GM10266 (cell line): ENCODE measurements around the gene CD81.
"Not testable (repeated sequence)": the region's sequence is repeated elsewhere in the genome, so short reads cannot be mapped to it uniquely, and the experiment has no call there.

Source experiments
- DNase-seq: peaks from one replicate; pipeline ENCODE4 v3.0.0; 2012; ENCODE audit errors: extremely low spot score
- TF ChIP-seq, protein P1 (sequence below): IDR thresholded peaks from 2 replicates; pipeline ENCODE4 v1.5.1; 2012; ENCODE audit warnings: mild to moderate bottlenecking, low read depth; ENCODE audit not compliant: control insufficient read depth, insufficient read depth; ENCODE audit errors: missing control alignments

CD81 gene

DNA sequence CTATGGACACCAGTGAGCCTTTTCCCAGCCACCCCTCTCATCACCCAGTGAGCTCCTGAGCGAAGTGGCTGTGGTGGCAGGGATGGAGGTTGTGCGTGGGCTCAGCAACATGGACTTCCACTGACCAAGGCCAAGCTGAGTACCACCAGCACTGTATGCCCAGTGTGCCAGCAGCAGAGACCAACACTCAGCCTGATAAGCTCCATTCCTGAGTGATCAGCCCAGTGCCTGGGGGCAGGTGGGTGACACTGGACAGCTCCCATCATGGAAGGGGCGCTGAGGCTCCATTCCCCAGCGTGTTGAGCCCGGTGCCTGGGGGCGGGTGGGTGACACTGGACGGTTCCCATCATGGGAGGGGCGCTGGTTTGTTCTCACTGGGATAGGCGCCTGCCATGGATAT lies 17.6 kb upstream of the CD81 start:
- DNase-seq, result no peak
- TF ChIP-seq, protein P1, sequence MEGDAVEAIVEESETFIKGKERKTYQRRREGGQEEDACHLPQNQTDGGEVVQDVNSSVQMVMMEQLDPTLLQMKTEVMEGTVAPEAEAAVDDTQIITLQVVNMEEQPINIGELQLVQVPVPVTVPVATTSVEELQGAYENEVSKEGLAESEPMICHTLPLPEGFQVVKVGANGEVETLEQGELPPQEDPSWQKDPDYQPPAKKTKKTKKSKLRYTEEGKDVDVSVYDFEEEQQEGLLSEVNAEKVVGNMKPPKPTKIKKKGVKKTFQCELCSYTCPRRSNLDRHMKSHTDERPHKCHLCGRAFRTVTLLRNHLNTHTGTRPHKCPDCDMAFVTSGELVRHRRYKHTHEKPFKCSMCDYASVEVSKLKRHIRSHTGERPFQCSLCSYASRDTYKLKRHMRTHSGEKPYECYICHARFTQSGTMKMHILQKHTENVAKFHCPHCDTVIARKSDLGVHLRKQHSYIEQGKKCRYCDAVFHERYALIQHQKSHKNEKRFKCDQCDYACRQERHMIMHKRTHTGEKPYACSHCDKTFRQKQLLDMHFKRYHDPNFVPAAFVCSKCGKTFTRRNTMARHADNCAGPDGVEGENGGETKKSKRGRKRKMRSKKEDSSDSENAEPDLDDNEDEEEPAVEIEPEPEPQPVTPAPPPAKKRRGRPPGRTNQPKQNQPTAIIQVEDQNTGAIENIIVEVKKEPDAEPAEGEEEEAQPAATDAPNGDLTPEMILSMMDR, result no peak

DNA sequence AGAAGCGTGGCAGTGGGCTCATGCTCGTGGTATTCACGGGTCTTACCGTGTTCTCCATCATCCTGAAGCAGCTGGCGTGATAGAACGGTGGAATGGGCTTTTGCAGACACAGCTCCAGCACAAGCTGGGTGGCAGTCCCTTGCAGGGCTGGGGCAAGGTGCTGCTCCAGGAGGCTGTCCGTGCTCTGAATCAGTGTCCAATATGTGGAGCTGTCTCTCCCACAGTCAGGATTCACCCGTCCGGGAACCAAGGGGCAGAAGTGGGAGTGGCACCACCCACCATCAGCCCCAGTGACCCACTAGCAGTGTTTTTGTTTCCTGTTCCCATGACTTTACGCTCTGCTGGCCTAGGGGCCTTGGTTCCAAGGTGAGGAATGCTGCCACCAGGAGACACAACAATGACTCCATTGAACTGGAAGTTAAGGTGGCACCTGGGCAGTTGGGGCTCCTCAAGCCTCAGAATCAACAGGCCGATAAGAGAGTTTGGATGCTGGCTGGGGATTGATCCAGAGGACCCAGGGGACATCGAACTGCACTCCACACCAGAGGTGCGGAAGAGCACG lies 16.9 kb upstream of the CD81 start:
- TF ChIP-seq, protein P1, result no peak
- DNase-seq, result no peak

DNA sequence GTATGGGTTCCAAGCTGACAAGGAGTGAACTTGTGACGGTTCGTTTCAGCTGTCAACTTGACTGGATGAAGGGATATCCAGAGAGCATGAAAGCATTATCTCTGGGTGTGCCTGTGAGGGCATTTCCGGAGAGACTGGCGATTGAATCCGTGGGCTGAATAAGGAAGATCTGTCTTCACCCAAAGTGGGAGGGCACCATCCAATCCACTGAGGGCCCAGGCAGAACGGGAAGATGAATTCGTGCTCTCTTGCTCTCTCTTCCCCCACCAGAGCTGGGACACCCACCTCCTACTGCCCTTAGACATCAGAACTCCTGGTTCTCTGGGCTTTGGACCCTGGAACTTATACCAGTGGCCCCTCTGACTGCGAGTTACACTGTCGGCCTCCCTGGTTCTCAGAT lies 15.5 kb upstream of the CD81 start:
- TF ChIP-seq, protein P1, result no peak
- DNase-seq, result no peak

GRCh38 chr11:2362414-2362813 lies 14.7 kb upstream of the CD81 start:
- DNase-seq, result no peak
- TF ChIP-seq, protein P1, result no peak

GRCh38 chr11:2363130-2363529 lies 14.0 kb upstream of the CD81 start:
- TF ChIP-seq, protein P1, result no peak
- DNase-seq, result no peak

- no peak for DNase-seq
- TF ChIP-seq, protein P1, result no peak
Observed at GRCh38 chr11:2363577-2364370, 13.3 kb upstream of the CD81 start.

- DNase-seq, result not testable (repeated sequence)
Observed at GRCh38 chr11:2364386-2364785, 12.7 kb upstream of the CD81 start.
